PC-9 (cell line): Measurements from ENCODE around the gene NUDT3. TPM values are rescaled to one million over a fixed set of nuclear protein-coding genes. Genes with fewer than 3 reads are reported as not detected.

ENCODE experiments used
- BruUV-seq: library from RNA; stranded (reverse); fragments of 400-500 nt; replicated peaks from 2 replicates; lab custom pipeline; 2021; lab: Mats Ljungman, UMichigan
- CTCF ChIA-PET: fragments of 300-600 bp; sonication (Branson Sonifier 250); formaldehyde crosslinking; loops from one replicate; lab custom pipeline; 2022; ENCODE audit warnings: antibody characterized with exemption; lab: Charles Lee
- POLR2A ChIA-PET: fragments of 300-600 bp; sonication (Branson Sonifier 250); formaldehyde crosslinking; loops from one replicate; lab custom pipeline; 2022; ENCODE audit warnings: antibody characterized with exemption; ENCODE audit not compliant: unreplicated experiment; lab: Charles Lee
- DNase-seq, 2 experiments: peaks; one replicate each; pipeline versions ENCODE4 v3.0.0 to v3.0.0-alpha.2; 2015 to 2022; ENCODE audit warnings: mixed read lengths in 1 of 2
- H2AFZ ChIP-seq: fragments of 200-600 bp; sonication (generic); 2 replicates; pipeline ENCODE4 v1.8.1; 2017; ENCODE audit warnings: antibody characterized with exemption
- H3F3A ChIP-seq: fragments of 200-600 bp; sonication (generic); 2 replicates; pipeline ENCODE4 v1.8.1; 2017; ENCODE audit warnings: antibody characterized with exemption, mild to moderate bottlenecking, low read depth; ENCODE audit not compliant: insufficient read depth
- H3K27ac ChIP-seq: fragments of 200-600 bp; sonication (generic); 2 replicates; pipeline ENCODE4 v1.6.1; 2016; ENCODE audit warnings: mixed run types
- H3K27me3 ChIP-seq: fragments of 200-600 bp; sonication (generic); 2 replicates; pipeline ENCODE4 v1.6.1; 2016; ENCODE audit warnings: low read depth, mixed run types; ENCODE audit not compliant: insufficient read depth
- H3K36me3 ChIP-seq: fragments of 200-600 bp; sonication (generic); 2 replicates; pipeline ENCODE4 v1.6.1; 2016; ENCODE audit warnings: low read depth, mixed run types
- H3K4me1 ChIP-seq: fragments of 200-600 bp; sonication (generic); replicated peaks from 2 replicates; pipeline ENCODE4 v1.6.1; 2016; ENCODE audit warnings: mixed run types; ENCODE audit not compliant: insufficient read depth
- H3K4me2 ChIP-seq: fragments of 200-600 bp; sonication (generic); 2 replicates; pipeline ENCODE4 v1.6.1; 2017; ENCODE audit warnings: mixed run types
- H3K4me3 ChIP-seq: fragments of 200-600 bp; sonication (generic); 2 replicates; pipeline ENCODE4 v1.6.1; 2016; ENCODE audit warnings: mixed run types
- H3K79me2 ChIP-seq: fragments of 200-600 bp; sonication (generic); 2 replicates; pipeline ENCODE4 v1.6.1; 2017; ENCODE audit warnings: low read depth, mixed run types
- H3K9me2 ChIP-seq: fragments of 200-600 bp; sonication (generic); 2 replicates; pipeline ENCODE4 v1.8.1; 2017; ENCODE audit warnings: mild to moderate bottlenecking; ENCODE audit not compliant: insufficient read depth
- H3K9me3 ChIP-seq: fragments of 200-600 bp; sonication (generic); 2 replicates; pipeline ENCODE4 v1.8.1; 2016; ENCODE audit warnings: low read depth; ENCODE audit not compliant: insufficient read depth
- H4K20me1 ChIP-seq: fragments of 200-600 bp; sonication (generic); 2 replicates; pipeline ENCODE4 v1.8.1; 2017; ENCODE audit not compliant: insufficient read depth
- CTCF ChIP-seq: fragments of 200-600 bp; sonication (generic); conservative IDR thresholded peaks from 2 replicates; pipeline ENCODE4 v1.6.1; 2017; ENCODE audit warnings: mixed run types, antibody characterized with exemption, mild to moderate bottlenecking, moderate library complexity
- EZH2 ChIP-seq: fragments of 200-600 bp; sonication (generic); IDR thresholded peaks from 2 replicates; pipeline ENCODE4 v1.8.0; 2017; ENCODE audit warnings: antibody characterized with exemption, low read depth
- intact Hi-C: fragments of 100-400 bp; cut with micrococcal nuclease; formaldehyde crosslinking; loops from one replicate; pipeline ENCODE4 v1.10.0; 2022; ENCODE audit not compliant: unreplicated experiment
- total RNA-seq: library from RNA; stranded (reverse); gene quantifications from 2 replicates; pipeline ENCODE4 v1.2.3, GENCODE V29; 2021

NUDT3 gene
- total RNA-seq, 1 experiment from 2014 or later = 19.1 TPM

- peak; percentile 86 for DNase-seq
Measured at GRCh38 chr6:34236443-34237315, 155.8 kb downstream of the NUDT3 start, which contains the start of gene HMGA1. HMGA1 (plus strand) TSS chr6:34236873; CDS start chr6:34240781, 3,908 bp downstream.

GRCh38 chr6:34236131-34236442 is 156.4 kb downstream of the NUDT3 start:
- ChIA-PET POLR2A (interaction anchor here (1.0 kb wide), 2 partner anchors 11 to 12 kb away, joined by 5 to 16 read pairs; no protein-coding TSS in a partner anchor), CTCF (no interaction called here)
- BruUV-seq = TSS peak; percentile 94
- Histone ChIP-seq H3K36me3 (peaks cover 29% of the 10 kb centered on the region), H3K79me2 (peaks cover 42% of the 10 kb centered on the region), H3K27ac (peak overlapping the region; percentile 97), H4K20me1 (peaks cover 23% of the 10 kb centered on the region), H2AFZ (no peak overlapping the region), H3K9me2 (no peaks in the 10 kb centered on the region), H3K27me3 (no peaks in the 10 kb centered on the region), H3K4me2 (peak overlapping the region; percentile 87), H3K9me3 (no peaks in the 10 kb centered on the region), H3K4me1 (peaks cover 52% of the 10 kb centered on the region), H3K4me3 (peak overlapping the region; percentile 94), H3F3A (peaks cover 80% of the 10 kb centered on the region)
- DNase-seq = peak in 1 of 2 experiments; percentile 80
- intact Hi-C loops = loop anchor here (1.0 kb wide), 1 partner anchor 8 kb away; no protein-coding TSS in a partner anchor
- TF ChIP-seq CTCF (peak; percentile 6; the same call in 1 of the 2 replicates), EZH2 (no peak)

More at GRCh38 chr6:34236443-34237315, 155.8 kb downstream of the NUDT3 start, which contains the start of gene HMGA1:
- Histone ChIP-seq H3K27me3 (no peaks in the 10 kb centered on the region), H3K9me2 (no peaks in the 10 kb centered on the region), H3K9me3 (no peaks in the 10 kb centered on the region), H2AFZ (no peak within 1 kb of the TSS), H3K27ac (peak within 1 kb of the TSS; percentile 97), H3K36me3 (peaks cover 35% of the 10 kb centered on the region), H3K4me2 (peak within 1 kb of the TSS; percentile 95), H3F3A (peaks cover 80% of the 10 kb centered on the region), H3K4me1 (peaks cover 52% of the 10 kb centered on the region), H3K79me2 (peaks cover 48% of the 10 kb centered on the region), H4K20me1 (peaks cover 23% of the 10 kb centered on the region), H3K4me3 (peak within 1 kb of the TSS; percentile 94)
- POLR2A ChIA-PET = interaction anchor here (0.6 to 1.0 kb wide), 19 partner anchors 10 to 982 kb away, joined by 3 to 18 read pairs (median 7); no protein-coding TSS in a partner anchor
- CTCF ChIA-PET = interaction anchor here (0.7 to 0.8 kb wide), 2 partner anchors 8 to 508 kb away, joined by 3 to 5 read pairs; no protein-coding TSS in a partner anchor
- intact Hi-C loops = loop anchor here (1.0 kb wide), 1 partner anchor 8 kb away; no protein-coding TSS in a partner anchor
- no peak for TF ChIP-seq EZH2
- no peak for TF ChIP-seq CTCF
- no TSS peak for BruUV-seq

- Histone ChIP-seq H2AFZ (no peak overlapping the region), H3K4me2 (peak overlapping the region; percentile 87)
- POLR2A ChIA-PET = no interaction called here
Measured at GRCh38 chr6:34235307-34236130, 156.9 kb downstream of the NUDT3 start.

More at GRCh38 chr6:34235307-34236130, 156.9 kb downstream of the NUDT3 start:
- Histone ChIP-seq H3K4me3 (peak overlapping the region; percentile 94), H3K27ac (peak overlapping the region; percentile 97), H3K9me2 (no peaks in the 10 kb centered on the region), H3K79me2 (peaks cover 37% of the 10 kb centered on the region), H3F3A (peaks cover 80% of the 10 kb centered on the region), H4K20me1 (peaks cover 23% of the 10 kb centered on the region), H3K36me3 (peaks cover 23% of the 10 kb centered on the region), H3K9me3 (no peaks in the 10 kb centered on the region), H3K27me3 (no peaks in the 10 kb centered on the region), H3K4me1 (peaks cover 52% of the 10 kb centered on the region)
- intact Hi-C loops = loop anchor here (1.0 kb wide), 1 partner anchor 9 kb away; no protein-coding TSS in a partner anchor
- CTCF ChIA-PET = no interaction called here
- TF ChIP-seq EZH2 = no peak
- peak; percentile 6; the same call in 1 of the 2 replicates for TF ChIP-seq CTCF
- peak; percentile 85 to 90 for DNase-seq
- BruUV-seq = no TSS peak
